Kidney (tissue), 14 donors: Measurements from ENCODE around the gene NMRK1. TPM values are rescaled to one million over a fixed set of nuclear protein-coding genes. Genes with fewer than 3 reads are reported as not detected.
A peak's percentile ranks its signal among the peaks of the same experiment; 100 is the strongest.

Experiments
- DNase-seq, 5 donors: peaks; one replicate each; pipeline ENCODE4 v3.0.0-alpha.2; 2013 to 2020
- FAIRE-seq: peaks from 2 replicates; lab custom pipeline; 2012; peaks lifted over from hg19 to GRCh38; lab: Jason Lieb, UNC
- H3K27ac ChIP-seq, 2 donors: one replicate each; pipeline ENCODE4 v1.7.0; 2013; ENCODE audit warnings: low read depth in 2 of 2, low read length in 2 of 2, inconsistent platforms in 1 of 2
- H3K27me3 ChIP-seq: one replicate; pipeline ENCODE4 v1.7.1; 2013; ENCODE audit warnings: low read length, inconsistent platforms; ENCODE audit not compliant: control insufficient read depth, insufficient read depth
- H3K36me3 ChIP-seq, 3 donors: one replicate each; pipeline versions ENCODE4 v1.7.0 to v1.7.1; 2013; ENCODE audit warnings: low read length in 3 of 3, control low read depth in 1 of 3, inconsistent platforms in 1 of 3; ENCODE audit not compliant: insufficient read depth in 3 of 3, control insufficient read depth in 2 of 3
- H3K4me1 ChIP-seq, 3 donors: one replicate each; pipeline versions ENCODE4 v1.7.0 to v1.7.1; 2013; ENCODE audit warnings: low read length in 3 of 3, inconsistent platforms in 1 of 3, low read depth in 1 of 3; ENCODE audit not compliant: control insufficient read depth in 2 of 3, insufficient read depth in 2 of 3
- H3K4me3 ChIP-seq, 3 donors: one replicate each; pipeline versions ENCODE4 v1.7.0 to v1.8.1; 2013; ENCODE audit warnings: low read length in 3 of 3, control low read depth in 1 of 3, inconsistent platforms in 1 of 3
- H3K9ac ChIP-seq, 3 donors: one replicate each; pipeline versions ENCODE4 v1.7.0 to v1.7.1; 2013; ENCODE audit warnings: low read length in 3 of 3, control low read depth in 1 of 3, inconsistent platforms in 1 of 3
- H3K9me3 ChIP-seq, 3 donors: one replicate each; pipeline versions ENCODE4 v1.7.0 to v1.7.1; 2013; ENCODE audit warnings: low read length in 3 of 3, control low read depth in 1 of 3, inconsistent platforms in 1 of 3; ENCODE audit not compliant: control insufficient read depth in 2 of 3, insufficient read depth in 1 of 3
- CTCF ChIP-seq: IDR thresholded peaks from 3 replicates; pipeline ENCODE4 v1.5.1; 2012; ENCODE audit warnings: mild to moderate bottlenecking, moderate library complexity, borderline replicate concordance; ENCODE audit not compliant: insufficient read depth; ENCODE audit errors: extremely low read depth
- intact Hi-C: fragments of 100-400 bp; cut with DNase I; formaldehyde crosslinking; loops from one replicate; pipeline ENCODE4 v1.11.1; 2022
- polyA plus RNA-seq: library from polyadenylated mRNA; stranded (reverse); fragments of 350-450 nt; fragmentation: Illumina TruSeq; extraction: RNeasy Lipid Tissue Mini Kit (QIAGEN cat#74804); gene quantifications from one replicate; pipeline ENCODE4 v1.2.3, GENCODE V29; 2014; ENCODE audit warnings: low read depth, low replicate concordance; ENCODE audit not compliant: insufficient read depth
- total RNA-seq: library from RNA; stranded (reverse); fragmentation: NEBNext Ultra II Directional; extraction: Animal tissue kit (Norgen Biotek cat#: 25700); gene quantifications from one replicate; pipeline ENCODE4 v1.2.1, GENCODE V29; 2021
- donor health status: control.
- donor health status: control.
- donor health status: control.
- donor health status: control.
- donor health status: control.
- donor health status: DM: yes; HTN: yes; CAD: no.
- donor health status: Normal renal cell carcinoma (clear cell type).

NMRK1 gene
- total and polyA plus RNA-seq, 2 donors from 2014 or later, result 42.3 to 67.8 TPM

GRCh38 chr9:75084081-75084672, 3.8 kb downstream of the NMRK1 start:
- H3K4me3 ChIP-seq, result no peak overlapping the region
- DNase-seq (no peak), FAIRE-seq (no peak)
- no peaks in the 10 kb centered on the region for H3K27me3 ChIP-seq
- TF ChIP-seq CTCF, result no peak
- H3K36me3 ChIP-seq, result peaks cover 0 to 14% (median 10%) of the 10 kb centered on the region in 3 donors
- H3K27ac ChIP-seq, result peak overlapping the region; percentile 40 to 56
- intact Hi-C loops, result no loop called here
- peak overlapping the region in 1 of 3 donors; percentile 11 for H3K9ac ChIP-seq
- peaks cover 0 to 23% (median 18%) of the 10 kb centered on the region in 3 donors for H3K4me1 ChIP-seq
- H3K9me3 ChIP-seq, result no peaks in the 10 kb centered on the region

- Histone ChIP-seq H3K36me3 (peaks cover 0 to 14% (median 10%) of the 10 kb centered on the region in 3 donors), H3K9ac (no peak overlapping the region), H3K9me3 (no peaks in the 10 kb centered on the region), H3K4me3 (no peak overlapping the region), H3K27ac (peak overlapping the region; percentile 40 to 56), H3K4me1 (peaks cover 0 to 23% (median 18%) of the 10 kb centered on the region in 3 donors), H3K27me3 (no peaks in the 10 kb centered on the region)
- no peak for FAIRE-seq
- peak; percentile 12 for TF ChIP-seq CTCF
- intact Hi-C loops, result no loop called here
- peak; percentile 30 to 77 (median 53) for DNase-seq
These were observed 4.6 kb downstream of the NMRK1 start for GRCh38 chr9:75083188-75083970.

GRCh38 chr9:75081632-75082031, 6.3 kb downstream of the NMRK1 start:
- no peak for DNase-seq
- TF ChIP-seq CTCF, result no peak
- Histone ChIP-seq H3K4me1 (peaks cover 0 to 23% (median 18%) of the 10 kb centered on the region in 3 donors), H3K27me3 (no peaks in the 10 kb centered on the region), H3K27ac (no peak overlapping the region), H3K36me3 (peaks cover 0 to 14% (median 10%) of the 10 kb centered on the region in 3 donors), H3K4me3 (no peak overlapping the region), H3K9me3 (no peaks in the 10 kb centered on the region), H3K9ac (no peak overlapping the region)
- no peak for FAIRE-seq
- intact Hi-C loops, result no loop called here
